ENCODE data around the gene F12. TPM values are rescaled to one million over a fixed set of nuclear protein-coding genes. Genes with fewer than 3 reads are reported as not detected.
A peak's percentile ranks its signal among the peaks of the same experiment; 100 is the strongest.

The F12 gene
- total RNA-seq, 1 donor from 2014 or later: 0.31 TPM

- POLR2A ChIA-PET: interaction anchor here (1.5 to 12.5 kb wide), 2 partner anchors 7 to 12 kb away, joined by 3 to 296 read pairs; partner anchors contain the start of genes GRK6 and PRR7
Observed at GRCh38 chr5:177433658-177434217, 24.4 kb upstream of the F12 start.

GRCh38 chr5:177432839-177433657, 23.7 kb upstream of the F12 start:
- H3K4me3 Mint-ChIP-seq: no peak overlapping the region
- H3K4me1 Mint-ChIP-seq: peaks cover 65% of the 10 kb centered on the region
- POLR2A ChIA-PET: interaction anchor here (0.6 to 12.5 kb wide), 5 partner anchors 12 to 81 kb away, joined by 3 to 296 read pairs (median 14); partner anchors contain the start of genes LMAN2 and PRR7

More at GRCh38 chr5:177433658-177434217, 24.4 kb upstream of the F12 start:
- peaks cover 62% of the 10 kb centered on the region for H3K36me3 Mint-ChIP-seq (ENCODE audit: low read depth)
- DNase-seq (no peak), ATAC-seq (ENCODE audit: low read depth) (no peak)
- no peaks in the 10 kb centered on the region for H3K27me3 Mint-ChIP-seq
- peaks cover 62% of the 10 kb centered on the region for H3K4me1 Mint-ChIP-seq
- intact Hi-C loops (cut with micrococcal nuclease): no loop called here
- no peak overlapping the region for H3K27ac Mint-ChIP-seq
- H3K9me3 Mint-ChIP-seq: no peaks in the 10 kb centered on the region
- CTCF ChIA-PET: interaction anchor here (1.9 kb wide), 1 partner anchor 20 kb away, joined by 5 read pairs; no protein-coding TSS in a partner anchor
- no peak for TF ChIP-seq CTCF (IDR thresholded peaks at IDR 0.05)
- no peak overlapping the region for H3K4me3 Mint-ChIP-seq

GRCh38 chr5:177432143-177432838, 22.9 kb upstream of the F12 start:
- Mint-ChIP-seq H3K27me3 (no peaks in the 10 kb centered on the region), H3K4me3 (peak overlapping the region; percentile 88), H3K4me1 (peaks cover 73% of the 10 kb centered on the region), H3K36me3 (ENCODE audit: low read depth) (peaks cover 48% of the 10 kb centered on the region), H3K27ac (peak overlapping the region; percentile 89), H3K9me3 (no peaks in the 10 kb centered on the region)
- no peak for ATAC-seq (ENCODE audit: low read depth)
- no peak for DNase-seq
- ChIA-PET POLR2A (interaction anchor here (0.6 to 12.5 kb wide), 11 partner anchors 13 to 895 kb away, joined by 3 to 296 read pairs (median 6); partner anchors contain the start of genes DOK3, LMAN2, PDLIM7 and PRR7), CTCF (interaction anchor here (1.3 to 4.9 kb wide), 4 partner anchors 13 to 29 kb away, joined by 4 to 29 read pairs (median 22); partner anchors contain the start of gene PRR7)
- intact Hi-C loops (cut with micrococcal nuclease): no loop called here
- TF ChIP-seq CTCF (IDR thresholded peaks at IDR 0.05): no peak

More at GRCh38 chr5:177432839-177433657, 23.7 kb upstream of the F12 start:
- Mint-ChIP-seq H3K27ac (peak overlapping the region; percentile 20), H3K27me3 (no peaks in the 10 kb centered on the region), H3K9me3 (no peaks in the 10 kb centered on the region), H3K36me3 (ENCODE audit: low read depth) (peaks cover 55% of the 10 kb centered on the region)
- intact Hi-C loops (cut with micrococcal nuclease): no loop called here
- ATAC-seq (ENCODE audit: low read depth) (no peak), DNase-seq (no peak)
- CTCF ChIA-PET: interaction anchor here (1.9 to 4.9 kb wide), 2 partner anchors 12 to 21 kb away, joined by 5 to 29 read pairs; partner anchors contain the start of gene PRR7
- no peak for TF ChIP-seq CTCF (IDR thresholded peaks at IDR 0.05)

- Mint-ChIP-seq H3K27ac (peak overlapping the region; percentile 89), H3K36me3 (ENCODE audit: low read depth) (peaks cover 40% of the 10 kb centered on the region), H3K9me3 (no peaks in the 10 kb centered on the region), H3K27me3 (no peaks in the 10 kb centered on the region), H3K4me1 (peaks cover 70% of the 10 kb centered on the region), H3K4me3 (peak overlapping the region; percentile 88)
- ChIA-PET CTCF (interaction anchor here (1.3 to 4.9 kb wide), 5 partner anchors 13 to 42 kb away, joined by 3 to 29 read pairs (median 20); partner anchors contain the start of gene PRR7), POLR2A (interaction anchor here (0.9 to 12.5 kb wide), 12 partner anchors 14 to 894 kb away, joined by 3 to 296 read pairs (median 5); partner anchors contain the start of genes DOK3, LMAN2, PDLIM7 and PFN3)
- intact Hi-C loops (cut with micrococcal nuclease): loop anchor here (1.0 kb wide), 4 partner anchors 15 to 41 kb away; partner anchors contain the start of gene PRR7
- no peak for TF ChIP-seq CTCF (IDR thresholded peaks at IDR 0.05)
- ATAC-seq (ENCODE audit: low read depth): peak; percentile 53
- DNase-seq: peak; percentile 73
Observed at GRCh38 chr5:177431317-177432142, 22.2 kb upstream of the F12 start.
